COLO668 (cell line): Measurements from ENCODE around the gene METTL26.

Experiments
- DNase-seq: peaks from one replicate; lab custom pipeline; 2025; ENCODE audit not compliant: unreplicated experiment; lab: John Stamatoyannopoulos, UW

Gene METTL26

DNA sequence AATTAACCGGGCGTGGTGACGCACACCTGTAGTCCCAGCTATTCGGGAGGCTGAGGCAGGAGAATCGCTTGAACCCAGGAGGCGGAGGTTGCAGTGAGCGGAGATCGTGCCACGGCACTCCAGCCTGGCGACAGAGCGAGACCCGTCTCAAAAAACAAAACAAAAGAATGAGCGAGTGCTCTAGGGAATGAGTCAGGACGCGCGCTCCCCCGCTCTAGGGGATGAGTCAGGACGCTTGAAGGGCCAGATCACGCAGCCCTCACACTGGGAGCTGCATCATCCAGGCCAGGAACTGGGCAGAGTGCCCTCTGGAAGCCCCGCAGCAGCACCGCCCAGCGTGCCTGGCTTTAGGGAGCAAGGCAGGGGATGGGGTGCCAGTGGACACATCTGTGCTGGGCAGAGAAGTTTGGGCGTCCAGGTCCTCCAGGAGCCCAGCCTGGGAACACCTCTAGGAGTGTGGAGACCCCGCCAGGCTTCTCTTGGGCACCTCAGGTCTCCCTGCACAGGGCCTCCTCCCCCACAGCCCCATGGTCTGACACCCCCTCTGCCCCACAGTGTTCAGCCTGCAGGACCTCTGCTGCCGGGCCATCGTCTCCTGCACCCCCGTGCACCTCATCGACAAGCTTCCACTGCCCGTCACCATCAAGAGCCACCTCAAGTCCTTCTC is 9.2 kb downstream of the METTL26 start:
- DNase-seq = peak; percentile 59

DNA sequence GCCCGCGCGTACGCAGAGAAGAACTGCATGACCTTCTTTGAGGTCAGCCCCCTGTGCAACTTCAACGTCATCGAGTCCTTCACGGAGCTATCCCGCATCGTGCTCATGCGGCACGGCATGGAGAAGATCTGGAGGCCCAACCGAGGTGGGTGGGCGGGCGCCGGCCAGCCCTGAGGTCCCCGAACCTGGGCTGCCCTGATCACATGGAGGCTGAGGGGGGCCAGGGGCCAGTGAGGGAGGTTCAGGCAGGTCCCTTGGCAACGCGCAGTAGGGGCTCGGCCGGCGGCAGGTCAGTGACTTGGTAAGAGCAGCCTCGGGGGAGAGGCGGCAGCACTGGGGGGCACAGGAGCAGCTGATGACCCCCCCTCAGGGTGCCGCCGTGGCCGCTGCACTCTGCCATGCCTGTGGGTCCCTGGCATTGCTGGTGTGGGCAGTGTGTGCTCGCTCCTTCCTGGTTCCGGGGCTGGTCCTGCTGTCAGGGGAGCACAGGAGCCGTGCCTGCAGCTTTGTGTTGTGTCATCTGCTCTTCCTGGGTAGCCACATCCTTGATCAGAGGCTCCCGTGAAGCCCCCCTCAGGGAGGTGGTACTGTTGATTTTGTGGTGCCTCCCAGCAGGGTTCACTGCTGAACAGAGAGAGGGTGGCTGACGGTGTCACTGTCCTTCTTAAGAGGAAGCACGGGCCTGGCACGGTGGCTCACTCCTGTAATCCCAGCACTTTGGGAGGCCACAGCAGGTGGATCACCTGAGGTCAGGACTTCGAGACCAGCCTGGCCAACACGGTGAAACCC is 9.9 kb downstream of the METTL26 start:
- DNase-seq = no peak

DNA sequence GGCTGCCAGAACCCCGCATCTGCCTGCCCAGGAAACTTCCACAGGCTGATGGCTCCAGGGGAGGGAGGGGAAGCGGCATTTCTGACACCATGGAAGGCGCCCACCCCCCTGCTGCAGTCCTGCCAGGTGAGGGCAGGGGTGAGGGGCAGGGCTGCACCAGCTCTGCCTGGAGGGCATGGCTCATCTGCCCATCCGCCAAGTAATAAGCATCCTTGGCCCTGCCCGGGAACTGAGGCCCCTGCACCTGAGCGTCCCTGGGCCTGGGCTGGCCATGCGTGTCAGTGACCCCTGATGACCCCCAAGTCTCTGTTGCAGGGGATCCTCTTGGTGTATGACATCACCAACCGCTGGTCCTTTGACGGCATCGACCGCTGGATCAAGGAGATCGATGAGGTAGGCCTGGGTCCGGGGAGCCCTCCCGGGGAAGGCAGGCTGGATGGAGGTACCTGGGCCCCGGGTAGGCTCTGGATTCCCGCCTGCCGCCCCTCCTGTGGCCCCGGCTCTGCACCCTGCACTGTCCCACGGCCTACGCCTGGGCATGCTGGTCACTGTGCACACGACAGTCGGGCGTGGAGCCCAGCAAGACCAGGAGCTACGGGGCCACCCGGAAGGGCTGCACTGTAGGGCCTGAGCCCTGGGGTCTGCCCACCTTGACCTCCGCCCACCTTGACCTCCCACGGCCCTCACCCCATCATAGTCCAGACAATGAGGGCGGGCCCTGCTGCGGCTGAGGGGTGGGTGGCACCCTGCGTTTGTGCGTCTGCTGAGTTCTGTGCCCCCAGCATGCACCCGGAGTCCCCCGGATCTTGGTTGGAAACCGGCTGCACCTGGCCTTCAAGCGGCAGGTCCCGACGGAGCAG is 10.8 kb downstream of the METTL26 start:
- DNase-seq = no peak

DNA sequence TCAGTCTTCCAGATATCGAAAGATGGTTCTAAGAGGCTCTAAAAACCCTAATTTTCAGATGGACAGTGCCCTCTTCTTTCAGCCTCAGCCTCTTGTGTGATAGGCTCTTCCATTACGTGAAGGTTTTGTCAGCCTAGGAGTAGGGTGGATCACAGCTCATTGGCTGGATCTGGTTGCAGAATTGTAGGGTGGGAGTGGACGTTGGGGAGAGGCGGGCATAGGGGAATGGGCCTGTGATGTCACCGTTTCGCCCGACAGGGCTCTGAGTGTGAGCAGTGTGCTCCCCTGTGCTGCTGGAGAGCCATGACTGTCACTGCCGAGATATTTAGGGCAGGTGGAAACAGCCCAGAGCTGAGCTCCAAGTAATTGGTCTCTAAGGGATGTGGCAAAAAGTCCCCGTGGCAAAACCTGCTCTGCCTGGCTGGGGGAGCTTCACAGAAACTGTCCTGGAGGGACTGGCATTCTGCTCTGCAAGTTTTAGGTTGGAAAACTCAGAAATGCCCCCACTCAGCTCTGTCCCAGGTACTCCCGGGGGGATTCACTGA is 11.5 kb downstream of the METTL26 start:
- DNase-seq = no peak

DNA sequence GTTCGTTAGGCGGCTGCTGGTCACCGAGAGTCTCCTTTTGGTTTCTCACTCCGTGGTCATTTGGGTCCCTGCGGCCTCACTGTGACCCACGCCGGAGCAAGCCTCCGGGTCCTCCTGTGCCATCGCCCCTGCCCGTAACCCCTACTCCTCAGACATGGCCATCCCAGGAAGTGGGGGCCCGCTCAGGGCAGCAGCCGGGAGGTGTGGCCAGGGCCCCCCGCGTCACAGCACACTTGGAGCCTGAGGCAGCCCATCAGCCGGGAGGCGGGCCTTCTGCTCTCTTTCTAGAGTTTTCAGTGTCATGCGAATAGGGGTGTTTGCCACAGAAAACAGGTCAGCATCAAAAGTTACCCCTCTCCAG is 13.2 kb downstream of the METTL26 start:
- no peak for DNase-seq

DNA sequence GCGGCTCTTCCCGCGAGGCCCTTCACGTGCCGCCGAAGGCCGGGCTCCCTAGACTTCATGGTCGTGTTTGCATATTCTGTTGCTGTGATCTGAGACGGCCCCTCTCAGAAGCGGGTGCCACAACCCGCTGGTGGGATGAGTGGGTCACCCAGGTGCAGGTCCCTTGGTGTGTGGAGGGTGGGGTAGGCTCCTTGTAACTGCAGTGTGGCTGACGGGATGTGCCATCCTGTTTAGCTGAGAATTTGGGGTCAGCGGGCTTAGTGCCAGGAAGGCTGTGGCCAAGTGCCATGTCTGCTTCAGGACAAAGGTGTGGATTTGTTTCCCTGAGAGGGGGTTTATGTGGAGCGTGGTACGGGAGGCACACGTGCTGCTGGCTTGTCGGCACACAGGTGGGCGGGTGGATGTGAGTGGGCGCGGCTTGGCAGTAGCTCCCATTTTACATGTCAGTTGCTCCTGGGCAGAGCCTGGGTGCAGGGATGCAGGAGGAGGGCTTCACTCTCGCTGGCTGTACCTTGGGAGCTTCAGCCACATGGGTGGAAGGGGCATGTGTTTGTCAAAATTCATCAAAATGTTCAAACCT is 14.5 kb downstream of the METTL26 start:
- DNase-seq = no peak

DNA sequence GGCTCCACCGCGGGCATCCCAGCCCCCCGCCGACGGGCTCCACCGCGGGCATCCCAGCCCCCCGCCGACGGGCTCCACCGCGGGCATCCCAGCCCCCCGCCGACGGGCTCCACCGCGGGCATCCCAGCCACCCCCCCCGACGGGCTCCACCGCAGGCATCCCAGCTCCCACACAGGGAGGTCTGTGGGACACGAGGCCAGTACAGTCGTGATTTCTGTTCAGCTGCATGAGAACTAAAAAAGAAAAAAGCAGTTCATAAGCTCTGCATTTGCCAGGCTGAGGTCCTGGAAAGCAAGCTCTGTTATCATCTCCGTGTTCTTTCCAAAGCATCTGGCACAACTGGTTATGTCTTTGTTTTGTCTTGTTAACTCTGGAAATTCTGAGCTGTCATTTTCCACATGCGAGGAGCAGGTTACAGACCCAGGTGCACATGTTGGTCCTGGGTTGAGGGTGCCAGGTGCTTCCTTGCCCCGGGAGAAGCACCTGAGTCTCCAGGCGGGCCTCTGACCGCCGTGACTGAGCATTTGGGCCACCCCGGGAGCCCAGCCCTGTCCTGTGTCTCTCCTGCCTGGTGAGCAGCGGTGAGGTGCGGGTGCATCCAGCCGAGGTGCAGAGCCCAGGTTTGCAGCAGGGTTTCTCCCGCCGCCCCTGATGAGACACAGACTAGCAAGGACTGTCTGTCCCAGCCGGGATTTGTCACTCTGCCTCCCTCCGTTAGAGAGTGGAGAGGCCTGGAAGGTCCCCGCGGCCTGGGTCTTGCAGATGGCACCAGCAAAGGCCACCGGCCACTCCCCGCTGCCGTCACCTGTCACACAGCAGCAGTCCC is 15.2 kb downstream of the METTL26 start:
- DNase-seq = peak; percentile 55

DNA sequence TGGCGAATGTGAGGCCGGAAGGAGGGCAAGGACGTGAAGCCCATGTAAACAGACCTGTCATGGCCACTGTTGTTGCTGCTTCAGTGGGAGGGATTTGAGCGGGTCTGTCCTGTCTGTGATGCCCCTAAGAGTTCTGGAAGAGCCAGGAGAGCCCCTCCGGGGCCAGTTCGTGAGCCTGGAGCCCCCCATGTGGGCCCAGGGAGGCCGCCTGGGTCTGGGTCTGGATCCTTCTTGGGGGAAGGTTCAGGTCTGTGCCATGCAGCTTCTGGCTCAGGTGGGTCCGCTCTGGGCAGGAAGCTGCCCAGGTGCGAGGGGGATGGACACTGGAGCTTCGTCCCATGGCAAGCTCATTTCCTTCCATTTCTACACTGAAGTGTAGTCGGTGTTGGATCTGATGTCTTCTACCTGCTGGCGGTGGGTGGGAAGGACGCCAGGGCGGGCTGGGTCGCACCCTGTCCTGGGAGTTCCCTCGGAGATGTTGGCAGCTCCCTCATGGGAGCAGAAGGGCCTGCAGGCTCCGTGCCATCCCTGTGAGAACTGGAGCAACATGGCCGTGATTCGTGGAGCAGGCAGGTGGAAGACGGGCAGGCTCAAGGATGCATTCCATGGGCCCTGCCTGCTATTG is 16.5 kb downstream of the METTL26 start:
- DNase-seq = no peak

DNA sequence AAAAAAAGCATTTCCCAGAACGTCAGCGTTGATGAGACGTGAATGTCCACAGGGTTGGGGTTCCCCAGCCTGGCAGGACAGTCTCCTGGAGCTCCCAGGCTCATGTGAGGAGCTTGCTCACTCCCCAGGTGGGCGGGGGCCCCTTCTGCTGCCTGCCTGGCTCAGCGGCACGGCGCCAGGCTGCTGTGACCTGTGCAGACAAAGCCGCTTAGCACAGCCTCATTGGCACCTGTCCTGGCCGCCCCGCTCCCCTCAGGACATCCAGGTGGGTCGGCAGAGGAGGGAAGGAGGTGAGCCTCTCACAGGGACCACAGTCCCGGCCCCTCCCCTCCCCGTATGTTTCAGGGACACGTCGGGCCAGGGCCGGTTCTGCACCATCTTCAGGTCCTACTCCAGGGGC is 18.2 kb downstream of the METTL26 start:
- DNase-seq = peak; percentile 49

DNA sequence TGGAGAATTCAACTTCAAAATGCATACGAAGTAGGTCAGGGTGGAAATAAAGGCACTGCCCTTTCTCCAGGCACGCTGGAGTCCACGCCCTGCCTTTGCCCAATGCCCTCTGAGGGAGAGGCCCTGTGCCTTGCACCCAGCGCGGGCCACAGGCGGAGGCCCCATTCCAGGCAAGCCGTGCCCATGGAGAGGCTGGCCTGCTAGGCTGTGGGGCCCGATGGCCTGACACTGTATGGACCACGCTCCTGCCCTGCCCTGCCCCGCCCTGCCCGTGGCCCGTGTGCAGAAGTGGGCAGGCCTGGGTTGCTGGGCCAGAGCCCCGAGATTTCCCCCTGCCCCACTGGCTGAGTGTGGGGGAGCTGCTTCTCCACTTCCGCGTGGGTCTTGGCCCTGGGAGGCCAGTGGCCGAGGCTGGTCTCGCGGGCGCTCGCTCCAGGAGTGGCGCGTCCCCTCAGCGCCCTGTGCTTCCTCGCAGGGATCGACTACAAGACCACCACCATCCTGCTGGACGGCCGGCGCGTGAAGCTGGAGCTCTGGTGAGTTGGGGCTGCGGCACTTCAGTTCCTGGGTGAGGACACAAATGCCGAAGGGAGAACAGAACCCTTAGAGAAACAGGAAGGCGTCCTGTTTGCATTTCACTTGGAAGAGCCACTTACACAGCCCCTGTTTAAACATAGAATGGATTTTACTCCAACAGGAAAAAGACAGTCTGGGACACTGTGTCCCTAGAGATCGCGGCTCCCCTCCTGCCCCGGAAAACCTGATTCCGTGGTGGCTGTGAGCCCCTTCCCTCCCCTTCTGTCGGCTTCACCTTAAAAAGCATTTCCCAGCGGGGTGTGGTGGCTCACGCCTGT is 19.1 kb downstream of the METTL26 start:
- DNase-seq = peak; percentile 38

DNA sequence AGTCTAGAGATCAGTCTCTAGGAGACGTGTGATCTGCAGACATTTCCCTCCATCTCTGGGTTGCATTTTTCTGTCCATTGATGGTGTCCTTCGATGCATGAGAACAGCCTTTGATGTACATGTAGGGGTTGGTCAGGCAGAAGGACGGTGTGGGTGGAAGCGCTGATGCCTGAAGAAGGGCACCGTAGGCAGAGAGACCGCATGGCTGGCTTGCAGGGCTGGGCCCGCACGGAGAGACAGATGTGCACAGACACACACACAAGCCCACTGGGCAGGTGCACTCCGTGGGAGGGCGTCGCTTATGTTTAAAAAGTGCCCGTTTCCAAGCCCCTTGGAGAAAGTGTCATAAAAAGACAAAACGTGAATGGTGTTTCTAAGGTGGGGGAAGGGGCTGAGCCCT is 21.0 kb downstream of the METTL26 start:
- no peak for DNase-seq

DNA sequence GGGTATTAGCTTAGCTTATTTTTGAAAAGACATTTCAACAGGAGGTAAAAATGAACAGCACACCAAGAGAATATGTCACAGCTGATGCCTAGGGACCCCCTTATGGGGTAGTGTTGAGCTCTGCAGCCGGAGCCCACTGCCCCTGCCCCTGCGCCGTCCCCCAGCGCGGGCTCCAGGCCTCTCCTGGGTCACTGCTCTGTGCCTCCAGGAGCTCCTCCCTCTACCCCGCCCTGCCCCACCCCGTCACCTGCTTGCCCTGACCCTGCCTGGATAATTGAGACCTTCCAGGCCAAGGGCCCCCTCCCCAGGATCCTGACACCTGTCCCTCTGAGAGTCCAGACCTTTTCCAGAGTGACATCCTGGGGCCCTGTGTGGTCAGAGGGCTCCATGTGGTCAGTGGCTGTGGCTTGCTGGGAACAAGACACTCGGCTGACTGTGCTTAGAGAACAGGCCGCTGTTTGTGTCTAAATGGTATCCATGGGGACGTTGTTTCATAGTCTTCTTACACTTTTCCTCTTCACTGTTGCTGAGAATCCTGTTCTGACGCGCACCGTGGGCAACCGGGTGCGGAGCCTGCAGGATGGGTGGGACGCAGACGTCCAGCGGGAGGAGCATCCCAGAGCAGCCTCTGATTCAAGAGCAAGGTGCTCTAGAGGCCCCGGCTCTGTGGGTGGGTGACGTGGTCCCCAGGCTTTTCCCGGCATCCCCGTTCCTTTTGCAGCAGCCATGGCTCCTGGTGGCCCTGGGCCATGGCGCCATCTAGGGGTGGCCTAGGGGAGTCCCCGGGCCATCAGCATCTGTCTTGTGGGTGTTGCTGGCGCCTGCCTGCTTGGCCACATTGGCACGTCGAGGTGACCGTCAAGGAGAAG is 25.4 kb downstream of the METTL26 start:
- DNase-seq = peak; percentile 55

DNA sequence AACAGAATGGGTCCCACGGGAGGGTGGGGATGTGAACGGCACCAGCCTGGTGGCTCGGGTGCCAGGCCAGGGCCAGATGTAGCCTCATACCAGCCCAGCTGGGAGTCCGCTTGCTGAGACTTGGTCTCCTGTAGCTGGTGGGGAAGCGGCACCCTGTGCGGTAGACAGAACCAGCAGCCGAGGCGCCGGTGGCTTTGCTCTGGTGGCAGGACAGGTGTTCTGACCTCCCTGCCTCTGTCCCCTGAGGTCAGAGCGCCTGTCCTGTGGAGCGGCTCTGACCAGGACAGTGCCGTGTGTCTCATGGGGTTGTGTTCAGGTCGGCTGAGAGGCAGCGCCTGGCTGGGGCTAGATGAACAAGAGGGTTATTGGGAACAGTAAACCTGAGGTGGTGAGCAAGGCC is 26.1 kb downstream of the METTL26 start:
- no peak for DNase-seq

DNA sequence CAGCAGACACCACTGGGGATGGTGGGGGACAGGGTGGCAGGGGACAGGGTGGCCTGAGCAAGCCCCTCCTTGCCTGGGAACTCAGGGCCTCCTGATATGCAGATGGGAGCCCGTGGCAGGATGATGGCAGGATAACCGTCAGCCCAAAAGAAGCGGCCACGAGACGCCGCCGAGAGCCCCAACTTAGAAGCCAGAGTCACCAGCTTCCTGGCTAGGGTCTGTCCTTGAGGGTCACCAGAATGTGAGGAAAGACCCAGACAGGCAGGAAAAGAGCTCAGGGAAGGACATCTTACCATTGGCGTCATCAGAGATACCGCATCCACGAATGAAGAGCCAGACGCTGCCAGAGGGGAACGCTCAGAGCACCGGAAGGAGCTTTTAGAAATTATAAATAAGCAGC is 26.8 kb downstream of the METTL26 start:
- no peak for DNase-seq

DNA sequence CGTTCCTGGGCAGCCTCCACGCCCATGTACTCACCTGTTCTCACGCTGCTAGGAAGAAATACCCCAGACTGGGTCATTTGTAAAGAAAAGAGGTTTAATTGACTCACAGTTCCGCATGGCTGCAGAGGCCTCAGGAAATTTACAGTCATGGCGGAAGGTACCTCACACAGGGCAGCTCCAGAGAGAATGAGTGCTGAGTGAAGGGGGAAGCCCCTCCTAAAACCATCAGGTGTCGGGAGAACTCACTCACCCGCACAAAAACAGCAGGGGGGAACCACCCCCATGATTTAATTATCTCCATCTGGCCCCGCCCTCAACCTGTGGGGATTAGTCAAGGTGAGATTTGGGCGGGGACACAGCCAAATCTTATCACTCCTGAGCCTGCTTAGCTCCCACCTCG is 28.1 kb downstream of the METTL26 start:
- DNase-seq = peak; percentile 37

DNA sequence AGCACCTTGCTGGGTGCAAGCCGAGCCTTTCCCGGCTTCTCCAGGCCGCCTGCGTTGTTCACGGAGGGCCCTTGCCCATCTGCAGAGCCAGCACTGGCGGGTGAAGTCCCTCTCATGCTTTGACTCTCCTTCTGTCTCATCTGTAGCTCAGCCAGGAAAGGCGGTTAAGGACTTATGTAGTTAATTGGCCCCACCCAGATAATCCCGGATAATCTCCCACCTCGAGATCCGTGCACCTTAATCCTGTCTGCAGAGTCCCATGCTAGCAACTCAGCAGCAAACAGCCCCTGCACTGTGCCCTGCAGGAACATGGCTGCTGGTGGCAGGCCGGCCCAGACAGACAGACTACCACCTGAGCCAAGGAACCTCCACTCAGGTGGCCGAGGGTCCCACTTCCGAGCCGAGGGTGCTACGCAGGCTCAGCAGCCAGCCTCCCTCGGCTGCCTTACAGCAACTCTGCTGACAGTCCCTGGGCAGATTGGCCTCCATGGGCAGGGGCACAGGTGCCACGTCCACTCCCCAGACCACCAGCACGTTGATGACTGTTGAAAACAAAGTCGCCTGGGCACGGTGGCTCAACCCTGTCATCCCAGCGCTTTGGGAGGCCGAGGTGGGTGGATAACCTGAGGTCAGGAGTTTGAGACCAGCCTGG is 29.3 kb downstream of the METTL26 start:
- no peak for DNase-seq

DNA sequence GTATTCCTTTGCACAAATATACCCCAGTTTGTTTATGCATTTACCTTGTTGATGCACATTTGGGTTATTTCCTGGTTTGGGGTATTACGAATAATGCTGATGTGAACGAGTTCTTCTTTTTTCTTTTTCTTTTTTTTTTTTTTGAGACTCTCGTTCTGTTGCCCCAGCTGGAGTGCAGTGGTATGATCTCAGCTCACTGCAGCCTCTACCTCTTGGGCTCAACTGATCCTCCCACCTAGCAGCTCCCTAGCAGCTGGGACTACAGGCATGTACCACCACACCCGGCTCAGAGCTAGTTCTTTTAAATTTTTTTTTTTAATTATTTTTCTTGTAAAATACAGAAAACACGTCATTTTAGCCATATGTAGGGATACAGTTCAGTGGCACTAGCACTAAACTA is 32.2 kb downstream of the METTL26 start:
- DNase-seq = no peak

DNA sequence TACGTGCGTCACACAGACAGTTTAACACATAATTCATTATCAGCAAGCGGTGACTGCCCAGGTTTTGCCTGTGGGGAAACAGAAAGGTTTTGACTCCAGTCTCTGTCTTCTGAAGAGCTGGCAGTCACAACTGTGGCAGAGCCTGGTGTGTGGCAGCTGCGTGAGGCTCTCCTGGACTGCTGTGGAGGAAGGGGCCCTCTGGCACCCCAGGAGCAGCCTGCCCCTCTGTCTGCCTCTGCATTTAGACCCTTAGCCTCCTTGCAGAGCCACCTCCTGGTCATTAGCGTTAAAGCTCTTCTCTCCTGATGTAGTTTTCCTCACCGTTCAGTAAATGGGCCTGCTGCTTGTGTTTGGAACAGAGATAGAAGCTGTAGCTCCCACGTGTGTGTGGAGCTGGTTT is 35.3 kb downstream of the METTL26 start:
- peak; percentile 18 for DNase-seq
